Measurements from ENCODE around the gene CCL8.

DNA sequence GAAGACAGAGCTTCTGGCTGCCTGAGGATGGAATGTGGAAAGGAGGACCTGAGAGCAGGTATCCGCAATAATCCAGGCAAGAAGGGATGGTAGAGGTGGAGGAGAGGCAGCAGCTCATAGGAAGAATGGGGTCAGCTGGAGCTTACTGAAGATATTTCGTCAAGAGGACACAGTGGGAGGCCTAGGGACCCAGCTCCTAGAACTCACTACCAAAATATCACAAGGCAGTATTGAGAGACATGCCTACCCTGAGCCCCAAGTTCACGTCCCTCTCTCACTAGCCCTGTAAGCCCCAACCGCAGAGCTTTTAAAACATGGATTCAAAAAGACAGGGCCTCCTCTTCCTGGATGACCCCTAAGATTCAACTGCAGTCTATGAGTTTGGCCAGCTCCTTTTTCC is 14.2 kb upstream of the CCL8 start:
- TF ChIP-seq POLR2AphosphoS5 (IDR thresholded peaks at IDR 0.05; ENCODE audit: low read depth, low read length) (no peak), TCF7L2 (IDR thresholded peaks at IDR 0.05; ENCODE audit: low read depth, low read length) (no peak)
- TF ChIP-seq, protein P1, sequence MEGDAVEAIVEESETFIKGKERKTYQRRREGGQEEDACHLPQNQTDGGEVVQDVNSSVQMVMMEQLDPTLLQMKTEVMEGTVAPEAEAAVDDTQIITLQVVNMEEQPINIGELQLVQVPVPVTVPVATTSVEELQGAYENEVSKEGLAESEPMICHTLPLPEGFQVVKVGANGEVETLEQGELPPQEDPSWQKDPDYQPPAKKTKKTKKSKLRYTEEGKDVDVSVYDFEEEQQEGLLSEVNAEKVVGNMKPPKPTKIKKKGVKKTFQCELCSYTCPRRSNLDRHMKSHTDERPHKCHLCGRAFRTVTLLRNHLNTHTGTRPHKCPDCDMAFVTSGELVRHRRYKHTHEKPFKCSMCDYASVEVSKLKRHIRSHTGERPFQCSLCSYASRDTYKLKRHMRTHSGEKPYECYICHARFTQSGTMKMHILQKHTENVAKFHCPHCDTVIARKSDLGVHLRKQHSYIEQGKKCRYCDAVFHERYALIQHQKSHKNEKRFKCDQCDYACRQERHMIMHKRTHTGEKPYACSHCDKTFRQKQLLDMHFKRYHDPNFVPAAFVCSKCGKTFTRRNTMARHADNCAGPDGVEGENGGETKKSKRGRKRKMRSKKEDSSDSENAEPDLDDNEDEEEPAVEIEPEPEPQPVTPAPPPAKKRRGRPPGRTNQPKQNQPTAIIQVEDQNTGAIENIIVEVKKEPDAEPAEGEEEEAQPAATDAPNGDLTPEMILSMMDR (IDR thresholded peaks at IDR 0.05): no peak
- TF ChIP-seq, protein P2, sequence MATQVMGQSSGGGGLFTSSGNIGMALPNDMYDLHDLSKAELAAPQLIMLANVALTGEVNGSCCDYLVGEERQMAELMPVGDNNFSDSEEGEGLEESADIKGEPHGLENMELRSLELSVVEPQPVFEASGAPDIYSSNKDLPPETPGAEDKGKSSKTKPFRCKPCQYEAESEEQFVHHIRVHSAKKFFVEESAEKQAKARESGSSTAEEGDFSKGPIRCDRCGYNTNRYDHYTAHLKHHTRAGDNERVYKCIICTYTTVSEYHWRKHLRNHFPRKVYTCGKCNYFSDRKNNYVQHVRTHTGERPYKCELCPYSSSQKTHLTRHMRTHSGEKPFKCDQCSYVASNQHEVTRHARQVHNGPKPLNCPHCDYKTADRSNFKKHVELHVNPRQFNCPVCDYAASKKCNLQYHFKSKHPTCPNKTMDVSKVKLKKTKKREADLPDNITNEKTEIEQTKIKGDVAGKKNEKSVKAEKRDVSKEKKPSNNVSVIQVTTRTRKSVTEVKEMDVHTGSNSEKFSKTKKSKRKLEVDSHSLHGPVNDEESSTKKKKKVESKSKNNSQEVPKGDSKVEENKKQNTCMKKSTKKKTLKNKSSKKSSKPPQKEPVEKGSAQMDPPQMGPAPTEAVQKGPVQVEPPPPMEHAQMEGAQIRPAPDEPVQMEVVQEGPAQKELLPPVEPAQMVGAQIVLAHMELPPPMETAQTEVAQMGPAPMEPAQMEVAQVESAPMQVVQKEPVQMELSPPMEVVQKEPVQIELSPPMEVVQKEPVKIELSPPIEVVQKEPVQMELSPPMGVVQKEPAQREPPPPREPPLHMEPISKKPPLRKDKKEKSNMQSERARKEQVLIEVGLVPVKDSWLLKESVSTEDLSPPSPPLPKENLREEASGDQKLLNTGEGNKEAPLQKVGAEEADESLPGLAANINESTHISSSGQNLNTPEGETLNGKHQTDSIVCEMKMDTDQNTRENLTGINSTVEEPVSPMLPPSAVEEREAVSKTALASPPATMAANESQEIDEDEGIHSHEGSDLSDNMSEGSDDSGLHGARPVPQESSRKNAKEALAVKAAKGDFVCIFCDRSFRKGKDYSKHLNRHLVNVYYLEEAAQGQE (IDR thresholded peaks at IDR 0.05; ENCODE audit: insufficient read depth in 1 of 2, low read depth in 2 of 2, low read length in 1 of 2): no peak
